Measurements from ENCODE around the gene TMEM165.

TMEM165 gene

DNA sequence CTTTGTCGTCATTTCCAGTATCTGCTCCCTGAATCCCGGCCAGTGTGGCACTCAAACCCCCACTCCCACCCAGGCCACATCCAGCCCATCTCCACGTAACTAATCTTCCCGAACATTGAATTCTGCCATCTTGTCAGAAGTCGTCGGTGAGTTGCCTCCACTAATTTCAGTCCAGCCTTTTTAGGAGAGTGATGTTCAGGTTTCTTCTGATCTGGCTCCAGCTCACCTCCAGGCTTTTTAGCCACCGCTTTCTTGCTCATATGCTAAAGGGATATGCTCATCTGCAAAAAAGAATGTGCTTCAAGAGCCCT lies 1.3 kb downstream of the TMEM165 start:
- no peak for TF ChIP-seq Cebpa-rat (IDR thresholded peaks at IDR 0.05)
- Histone ChIP-seq H3K9ac (peak overlapping the region; percentile 95 to 99 (median 97)), H3K9me3 (replicated peaks in 1 of 11) (no peaks in the 10 kb centered on the region), H3K4me2 (peak overlapping the region; percentile 92 to 99 (median 95)), H3K36me3 (peaks cover 19 to 50% (median 44%) of the 10 kb centered on the region in 11 experiments; a peak in 20 of 22 replicates), H3K27ac (peak overlapping the region; percentile 94 to 99 (median 96)), H3K4me1 (peaks cover 28 to 49% (median 40%) of the 10 kb centered on the region in 10 experiments), H3K27me3 (no peaks in the 10 kb centered on the region), H3K4me3 (peak overlapping the region; percentile 88 to 100 (median 94)), H4K20me1 (peaks cover 49 to 61% (median 57%) of the 10 kb centered on the region in 11 experiments)

DNA sequence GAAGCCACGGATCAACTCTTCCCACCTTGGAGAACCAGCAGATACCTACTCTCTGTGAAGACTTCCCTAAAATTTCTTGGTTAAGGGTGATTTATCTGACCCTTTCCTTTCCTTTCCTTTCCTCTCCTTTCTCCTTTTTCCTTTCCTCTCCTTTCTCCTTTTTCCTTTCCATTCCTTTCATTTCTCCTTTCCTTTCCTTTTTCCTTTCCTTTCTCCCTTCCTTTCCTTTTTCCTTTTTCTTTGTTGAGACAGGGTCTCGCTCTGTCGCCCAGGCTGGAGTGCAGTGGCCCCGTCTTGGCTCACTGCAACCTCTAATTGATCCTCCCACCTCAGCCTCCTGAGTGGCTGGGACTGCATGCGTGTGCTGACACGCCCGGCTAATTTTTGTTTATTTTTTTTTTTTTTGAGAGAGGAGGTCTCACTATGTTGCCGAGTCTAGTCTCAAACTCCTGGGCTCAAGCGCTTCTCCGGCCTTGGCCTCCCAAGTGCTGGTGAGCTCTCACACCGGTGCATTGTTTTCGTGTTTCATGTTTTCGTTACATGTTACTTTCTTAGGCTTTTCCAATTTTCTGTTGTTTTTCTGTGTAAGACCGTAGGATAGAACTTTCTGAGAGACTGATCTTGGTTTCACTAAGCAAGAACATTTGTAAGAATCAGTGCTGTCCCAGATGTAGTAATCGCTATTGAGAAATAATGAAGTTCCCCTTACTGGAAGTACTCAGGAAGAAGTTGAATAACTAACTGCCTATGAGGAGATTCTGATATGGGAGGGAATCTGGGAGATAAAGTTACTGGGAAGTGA lies 2.0 kb downstream of the TMEM165 start:
- H3K4me1 ChIP-seq, result peaks cover 30 to 49% (median 40%) of the 10 kb centered on the region in 10 experiments
- H3K4me3 ChIP-seq, result peak overlapping the region; percentile 88 to 100 (median 94)
- peak in 1 of 11 experiments; percentile 47; a peak in 1 of 22 replicates for TF ChIP-seq Cebpa-rat (IDR thresholded peaks at IDR 0.05)
- H4K20me1 ChIP-seq, result peaks cover 53 to 67% (median 63%) of the 10 kb centered on the region in 11 experiments
- H3K36me3 ChIP-seq, result peaks cover 19 to 54% (median 46%) of the 10 kb centered on the region in 11 experiments; a peak in 20 of 22 replicates
- H3K9me3 ChIP-seq (replicated peaks in 1 of 11), result no peaks in the 10 kb centered on the region
- H3K9ac ChIP-seq, result peak overlapping the region; percentile 95 to 99 (median 97)
- peak overlapping the region; percentile 92 to 99 (median 95) for H3K4me2 ChIP-seq
- peak overlapping the region; percentile 94 to 99 (median 96) for H3K27ac ChIP-seq
- no peaks in the 10 kb centered on the region for H3K27me3 ChIP-seq

DNA sequence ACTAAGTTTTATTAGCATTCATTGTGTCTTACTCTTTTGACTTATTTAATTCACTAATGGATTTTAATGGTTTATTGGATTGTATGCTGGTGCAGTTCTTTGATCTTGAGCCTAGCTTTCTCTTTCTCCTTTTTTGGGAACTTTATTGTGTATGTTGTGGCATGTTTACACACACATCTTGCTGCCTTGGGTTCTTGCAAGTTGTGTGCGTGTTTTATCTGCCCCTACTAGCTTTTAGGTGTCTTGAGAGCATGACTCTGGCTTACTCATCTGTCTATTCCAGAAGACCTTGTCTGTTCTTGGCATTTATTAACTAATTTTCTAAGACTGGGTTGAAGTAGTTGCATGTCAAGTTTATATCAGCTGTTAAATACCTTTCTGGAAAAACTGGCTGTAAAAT lies 2.7 kb downstream of the TMEM165 start:
- peak overlapping the region; percentile 95 to 99 (median 97) for H3K9ac ChIP-seq
- H3K36me3 ChIP-seq, result peaks cover 22 to 62% (median 51%) of the 10 kb centered on the region in 11 experiments; a peak in 20 of 22 replicates
- peak overlapping the region; percentile 88 to 100 (median 94) for H3K4me3 ChIP-seq
- no peaks in the 10 kb centered on the region for H3K27me3 ChIP-seq
- H3K4me2 ChIP-seq, result peak overlapping the region; percentile 92 to 99 (median 95)
- H3K27ac ChIP-seq, result peak overlapping the region; percentile 94 to 99 (median 96); a peak in 20 of 22 replicates
- peaks cover 58 to 75% (median 69%) of the 10 kb centered on the region in 11 experiments for H4K20me1 ChIP-seq
- TF ChIP-seq Cebpa-rat (IDR thresholded peaks at IDR 0.05), result no peak
- H3K4me1 ChIP-seq, result peaks cover 26 to 45% (median 37%) of the 10 kb centered on the region in 10 experiments
- H3K9me3 ChIP-seq (replicated peaks in 1 of 11), result no peaks in the 10 kb centered on the region

DNA sequence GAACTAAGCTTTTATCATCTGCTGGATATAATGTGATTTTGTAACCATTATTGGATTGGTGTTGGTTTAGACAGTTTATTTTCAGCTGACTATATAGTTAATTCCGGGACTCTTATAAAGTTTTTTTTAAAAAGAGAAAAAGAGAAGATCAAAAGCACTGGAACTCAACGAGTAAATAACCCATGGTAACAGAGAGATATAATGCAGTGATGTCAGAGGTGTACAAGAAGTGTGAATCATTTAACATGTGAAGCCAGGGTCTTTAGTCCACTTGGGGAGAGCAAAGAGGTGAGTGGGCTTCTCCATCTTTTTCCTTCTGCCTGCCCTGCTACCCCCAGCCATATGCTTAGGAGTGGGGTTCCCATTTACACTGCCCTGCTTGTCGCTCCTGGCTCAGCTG lies 3.2 kb downstream of the TMEM165 start:
- peak overlapping the region; percentile 92 to 99 (median 95) for H3K4me2 ChIP-seq
- H3K9ac ChIP-seq, result peak overlapping the region in 8 of 11 experiments; percentile 47 to 99 (median 97); a peak in 14 of 22 replicates
- H3K36me3 ChIP-seq, result peaks cover 27 to 67% (median 56%) of the 10 kb centered on the region in 11 experiments
- no peaks in the 10 kb centered on the region for H3K9me3 ChIP-seq (replicated peaks in 1 of 11)
- H3K4me3 ChIP-seq, result peak overlapping the region in 9 of 10 experiments; percentile 91 to 100 (median 94); a peak in 17 of 20 replicates
- H3K27me3 ChIP-seq, result no peaks in the 10 kb centered on the region
- no peak for TF ChIP-seq Cebpa-rat (IDR thresholded peaks at IDR 0.05)
- H3K4me1 ChIP-seq, result peaks cover 23 to 48% (median 34%) of the 10 kb centered on the region in 10 experiments
- H4K20me1 ChIP-seq, result peaks cover 63 to 80% (median 74%) of the 10 kb centered on the region in 11 experiments
- H3K27ac ChIP-seq, result peak overlapping the region in 6 of 11 experiments; percentile 95 to 99 (median 98); a peak in 12 of 22 replicates

DNA sequence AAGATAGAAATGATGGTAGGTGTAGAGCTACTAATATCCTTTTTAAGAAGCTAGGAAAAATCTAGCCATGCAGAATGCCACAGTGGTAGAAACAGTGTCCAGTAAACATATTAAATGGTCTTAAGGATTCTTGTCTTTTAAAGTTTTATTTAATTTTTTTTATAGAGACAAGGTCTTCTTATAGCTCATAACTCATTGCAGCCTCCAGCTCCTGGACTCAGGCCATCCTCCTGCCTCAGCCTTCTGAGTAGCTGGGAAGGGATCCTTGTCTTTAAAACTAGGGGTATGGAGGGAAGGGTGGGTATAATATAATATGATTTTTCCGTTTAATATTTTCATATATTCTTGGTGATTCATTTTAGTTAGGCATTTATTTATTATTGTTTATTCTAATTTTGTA lies 3.8 kb downstream of the TMEM165 start:
- Histone ChIP-seq H3K27ac (peak overlapping the region in 4 of 11 experiments; percentile 20 to 99 (median 96); a peak in 5 of 22 replicates), H3K36me3 (peaks cover 33 to 73% (median 62%) of the 10 kb centered on the region in 11 experiments)
- TF ChIP-seq Cebpa-rat (IDR thresholded peaks at IDR 0.05), result no peak

DNA sequence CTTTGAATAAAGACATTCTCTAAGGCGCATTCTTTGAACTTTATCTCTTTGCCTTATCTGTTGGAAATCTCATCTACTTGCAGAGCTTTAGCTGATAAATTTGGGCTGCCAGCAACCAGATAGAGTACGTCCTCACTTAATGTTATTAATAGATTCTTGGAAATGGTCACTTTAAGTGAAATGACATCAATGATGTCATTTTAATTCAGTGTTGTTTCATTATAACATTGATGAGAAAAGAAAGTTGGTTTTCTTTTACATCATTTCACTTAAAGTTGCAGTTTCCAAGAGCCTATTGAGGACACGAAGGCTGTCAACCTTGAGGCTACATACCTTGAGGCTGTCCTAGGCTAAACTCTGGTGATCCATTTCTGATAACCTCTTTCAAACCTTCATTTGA lies 9.3 kb downstream of the TMEM165 start:
- H3K4me2 ChIP-seq, result peak overlapping the region in 2 of 11 experiments; percentile 17 to 77; a peak in 3 of 22 replicates
- H3K27ac ChIP-seq, result no peak overlapping the region
- peaks cover 31 to 90% (median 39%) of the 10 kb centered on the region in 10 experiments for H3K4me1 ChIP-seq
- H3K4me3 ChIP-seq, result no peak overlapping the region
- H3K9ac ChIP-seq, result no peak overlapping the region
- H3K9me3 ChIP-seq (replicated peaks in 1 of 11), result no peaks in the 10 kb centered on the region
- peaks cover 62 to 88% (median 76%) of the 10 kb centered on the region in 11 experiments for H3K36me3 ChIP-seq
- peaks cover 92 to 99% (median 96%) of the 10 kb centered on the region in 11 experiments for H4K20me1 ChIP-seq
- H3K27me3 ChIP-seq, result no peaks in the 10 kb centered on the region
- no peak for TF ChIP-seq Cebpa-rat (IDR thresholded peaks at IDR 0.05)

More for the DNA sequence above, 3.8 kb downstream of the TMEM165 start:
- H3K4me2 ChIP-seq, result peak overlapping the region; percentile 92 to 99 (median 95)
- H3K9ac ChIP-seq, result peak overlapping the region in 3 of 11 experiments; percentile 96 to 99 (median 98); a peak in 5 of 22 replicates
- no peaks in the 10 kb centered on the region for H3K27me3 ChIP-seq
- H3K9me3 ChIP-seq (replicated peaks in 1 of 11), result no peaks in the 10 kb centered on the region
- H4K20me1 ChIP-seq, result peaks cover 70 to 86% (median 80%) of the 10 kb centered on the region in 11 experiments
- peaks cover 23 to 54% (median 33%) of the 10 kb centered on the region in 10 experiments for H3K4me1 ChIP-seq
- peak overlapping the region in 8 of 10 experiments; percentile 40 to 100 (median 94); a peak in 13 of 20 replicates for H3K4me3 ChIP-seq

DNA sequence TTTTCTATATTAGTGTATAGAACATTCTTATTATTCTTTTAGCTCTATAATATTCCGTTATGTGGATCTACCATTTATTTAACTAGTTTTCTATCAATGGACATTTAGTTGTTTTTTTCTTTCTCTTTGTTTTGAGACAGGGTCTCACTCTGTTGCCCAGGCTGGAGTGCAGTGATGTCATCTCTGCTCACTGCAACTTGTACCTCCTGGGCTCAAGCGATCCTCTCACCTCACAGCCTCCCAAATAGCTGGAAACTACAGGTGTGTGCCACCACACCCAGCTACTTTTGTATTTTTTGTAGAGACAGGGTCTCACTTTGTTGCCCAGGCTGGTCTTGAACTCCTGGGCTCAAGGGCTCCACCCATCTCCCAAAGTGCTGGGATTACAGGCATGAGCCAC lies 10.8 kb downstream of the TMEM165 start:
- peaks cover 65 to 90% (median 76%) of the 10 kb centered on the region in 11 experiments for H3K36me3 ChIP-seq
- H4K20me1 ChIP-seq, result peaks cover 94 to 100% (median 98%) of the 10 kb centered on the region in 11 experiments

DNA sequence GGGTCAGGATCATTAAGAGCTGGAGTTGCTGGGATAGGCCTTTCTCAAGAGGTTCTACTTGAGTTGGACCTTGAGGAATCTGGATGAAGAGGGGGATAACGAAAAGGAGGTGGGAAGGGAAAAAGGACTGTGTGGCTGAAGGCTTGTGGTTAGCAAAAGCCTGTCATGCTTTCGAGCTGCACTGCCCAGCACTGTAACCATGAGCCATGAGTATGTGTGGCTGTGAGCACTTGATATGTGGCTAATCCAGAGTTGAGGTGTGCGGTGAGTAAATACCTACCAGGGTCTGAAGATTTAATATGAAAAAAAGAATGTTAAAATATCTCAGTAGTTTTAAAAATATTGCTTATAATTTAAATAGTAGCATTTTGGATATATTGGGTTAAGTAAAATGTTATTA lies 11.4 kb downstream of the TMEM165 start:
- no peaks in the 10 kb centered on the region for H3K27me3 ChIP-seq
- no peak overlapping the region for H3K4me3 ChIP-seq
- H3K27ac ChIP-seq, result no peak overlapping the region
- no peak overlapping the region; a peak in 1 of 22 replicates for H3K9ac ChIP-seq
- H3K36me3 ChIP-seq, result peaks cover 67 to 91% (median 76%) of the 10 kb centered on the region in 11 experiments
- H3K4me1 ChIP-seq, result peaks cover 35 to 80% (median 40%) of the 10 kb centered on the region in 10 experiments
- H4K20me1 ChIP-seq, result peaks cover 96 to 100% (median 99%) of the 10 kb centered on the region in 11 experiments
- H3K9me3 ChIP-seq (replicated peaks in 1 of 11), result no peaks in the 10 kb centered on the region
- no peak for TF ChIP-seq Cebpa-rat (IDR thresholded peaks at IDR 0.05)
- peak overlapping the region in 4 of 11 experiments; percentile 72 to 85 (median 78); a peak in 8 of 22 replicates for H3K4me2 ChIP-seq

More for the DNA sequence above, 10.8 kb downstream of the TMEM165 start:
- Histone ChIP-seq H3K9me3 (replicated peaks in 1 of 11) (no peaks in the 10 kb centered on the region), H3K27me3 (no peaks in the 10 kb centered on the region), H3K4me3 (no peak overlapping the region), H3K27ac (no peak overlapping the region), H3K9ac (no peak overlapping the region; a peak in 1 of 22 replicates), H3K4me1 (peaks cover 35 to 83% (median 40%) of the 10 kb centered on the region in 10 experiments), H3K4me2 (peak overlapping the region in 5 of 11 experiments; percentile 6 to 85 (median 77); a peak in 8 of 22 replicates)
- no peak for TF ChIP-seq Cebpa-rat (IDR thresholded peaks at IDR 0.05)
